H1 (cell line): ENCODE data around the gene ARID3B. TPM values are rescaled to one million over a fixed set of nuclear protein-coding genes. Genes with fewer than 3 reads are reported as not detected.

Experiments used
- CTCF ChIA-PET: fragments of 300-600 bp; sonication (Branson Sonifier 250); formaldehyde crosslinking; loops from one replicate; lab custom pipeline; 2021; ENCODE audit not compliant: partially characterized antibody; lab: Charles Lee
- POLR2A ChIA-PET: fragments of 300-600 bp; sonication (Branson Sonifier 250); formaldehyde crosslinking; loops from one replicate; lab custom pipeline; 2021; ENCODE audit warnings: inconsistent platforms; ENCODE audit not compliant: partially characterized antibody; lab: Charles Lee
- DNase-seq, 2 experiments: peaks; one replicate each; pipeline versions ENCODE4 v3.0.0 to v3.0.0-alpha.2; 2010 to 2022; ENCODE audit warnings: low spot score in 2 of 2, low read depth in 1 of 2, mixed read lengths in 1 of 2
- FAIRE-seq: peaks from 2 replicates; lab custom pipeline; 2011; peaks lifted over from hg19 to GRCh38; lab: Jason Lieb, UNC
- H2AFZ ChIP-seq: 2 replicates; pipeline ENCODE4 v1.8.1; 2012; ENCODE audit warnings: low read length, inconsistent platforms
- H2AK5ac ChIP-seq: 2 replicates; pipeline ENCODE4 v1.6.1; 2013; ENCODE audit warnings: low read depth, low read length
- H2BK120ac ChIP-seq: replicated peaks from 2 replicates; pipeline ENCODE3; 2013; ENCODE audit warnings: low read depth, low read length, inconsistent platforms
- H2BK12ac ChIP-seq: 2 replicates; pipeline ENCODE4 v1.6.1; 2013; ENCODE audit warnings: low read depth, low read length
- H2BK15ac ChIP-seq: 2 replicates; pipeline ENCODE4 v1.6.1; 2013; ENCODE audit warnings: low read length
- H2BK20ac ChIP-seq: 2 replicates; pipeline ENCODE4 v1.6.1; 2013; ENCODE audit warnings: low read length
- H2BK5ac ChIP-seq: 2 replicates; pipeline ENCODE4 v1.6.1; 2013; ENCODE audit warnings: low read depth, low read length
- H3K14ac ChIP-seq: 2 replicates; pipeline ENCODE4 v1.6.1; 2013; ENCODE audit warnings: inconsistent platforms; ENCODE audit not compliant: insufficient read length
- H3K18ac ChIP-seq: 2 replicates; pipeline ENCODE4 v1.6.1; 2013; ENCODE audit warnings: low read length; ENCODE audit errors: extremely low read depth
- H3K23ac ChIP-seq: 2 replicates; pipeline ENCODE4 v1.6.1; 2013; ENCODE audit warnings: inconsistent platforms; ENCODE audit not compliant: insufficient read length
- H3K23me2 ChIP-seq: 2 replicates; pipeline ENCODE4 v1.6.1; 2013; ENCODE audit warnings: low read depth, low read length
- H3K27ac ChIP-seq: 2 replicates; pipeline ENCODE4 v1.6.1; 2011; ENCODE audit warnings: low read depth, low read length, inconsistent platforms
- H3K27me3 ChIP-seq, 4 experiments: replicated peaks in 1 of 4; 1 replicate in 1 of 4; 2 replicates in 3 of 4; pipeline versions ENCODE4 v1.6.1 to v1.8.1; 2011 to 2013; ENCODE audit warnings: low read length in 3 of 4, mild to moderate bottlenecking in 3 of 4, inconsistent platforms in 2 of 4, mixed read lengths in 2 of 4, moderate library complexity in 1 of 4; ENCODE audit not compliant: control insufficient read depth in 3 of 4, insufficient read depth in 3 of 4; ENCODE audit errors: extremely low read depth in 1 of 4
- H3K36me3 ChIP-seq, 4 experiments: 2 replicates each; pipeline versions ENCODE4 v1.6.1 to v1.8.1; 2011 to 2013; ENCODE audit warnings: mild to moderate bottlenecking in 4 of 4, low read length in 3 of 4, moderate library complexity in 2 of 4, control low read depth in 1 of 4, inconsistent platforms in 1 of 4; ENCODE audit not compliant: insufficient read depth in 4 of 4, control insufficient read depth in 2 of 4
- H3K4ac ChIP-seq: replicated peaks from 2 replicates; pipeline ENCODE3; 2013; ENCODE audit warnings: low read length, low read depth, mixed read lengths, inconsistent platforms; ENCODE audit not compliant: insufficient read length
- H3K4me1 ChIP-seq, 4 experiments: replicated peaks in 1 of 4; 1 replicate in 1 of 4; 2 replicates in 3 of 4; pipeline versions ENCODE4 v1.6.1 to v1.8.1; 2011 to 2013; ENCODE audit warnings: low read length in 3 of 4, inconsistent platforms in 2 of 4, mixed read lengths in 1 of 4; ENCODE audit not compliant: insufficient read depth in 4 of 4, control insufficient read depth in 3 of 4
- H3K4me2 ChIP-seq, 2 experiments: 2 replicates each; pipeline versions ENCODE4 v1.6.1 to v1.8.1; 2011 to 2013; ENCODE audit warnings: low read depth in 2 of 2, low read length in 2 of 2, control low read depth in 1 of 2, inconsistent platforms in 1 of 2, mild to moderate bottlenecking in 1 of 2; ENCODE audit not compliant: insufficient read depth in 1 of 2
- H3K4me3 ChIP-seq, 4 experiments: fragments of 200-600, 300-600 bp in 1 of 4; sonication (generic), shearing (Covaris generic), sonication (Bioruptor Twin) in 1 of 4; 2 replicates each; pipeline versions ENCODE4 v1.5.1 to v1.8.1; 2011 to 2016; ENCODE audit warnings: low read length in 4 of 4, low read depth in 3 of 4, control low read depth in 2 of 4, inconsistent platforms in 2 of 4, mild to moderate bottlenecking in 2 of 4, mixed read lengths in 1 of 4, moderate library complexity in 1 of 4; ENCODE audit not compliant: insufficient read depth in 2 of 4; ENCODE audit errors: extremely low read depth in 1 of 4
- H3K56ac ChIP-seq: replicated peaks from 2 replicates; pipeline ENCODE3; 2013; ENCODE audit warnings: low read depth, mild to moderate bottlenecking, mixed read lengths, low read length, inconsistent platforms; ENCODE audit not compliant: insufficient read length
- H3K79me1 ChIP-seq: 2 replicates; pipeline ENCODE4 v1.6.1; 2013; ENCODE audit warnings: low read depth, low read length, control low read depth
- H3K79me2 ChIP-seq, 2 experiments: 2 replicates each; pipeline versions ENCODE4 v1.6.1 to v1.8.1; 2012 to 2013; ENCODE audit warnings: low read length in 2 of 2, mild to moderate bottlenecking in 2 of 2, inconsistent platforms in 1 of 2; ENCODE audit not compliant: insufficient read depth in 2 of 2, control insufficient read depth in 1 of 2
- H3K9ac ChIP-seq, 4 experiments: replicated peaks in 1 of 4; 1 replicate in 1 of 4; 2 replicates in 3 of 4; pipeline versions ENCODE4 v1.6.1 to v1.8.1; 2011 to 2013; ENCODE audit warnings: low read depth in 3 of 4, low read length in 3 of 4, control low read depth in 2 of 4, mild to moderate bottlenecking in 2 of 4, moderate library complexity in 2 of 4, inconsistent platforms in 1 of 4; ENCODE audit errors: extremely low read depth in 1 of 4
- H3K9me3 ChIP-seq, 2 experiments: 2 replicates each; pipeline versions ENCODE4 v1.6.1 to v1.8.1; 2012 to 2013; ENCODE audit warnings: mild to moderate bottlenecking in 2 of 2, moderate library complexity in 2 of 2, control low read depth in 1 of 2, inconsistent platforms in 1 of 2, low read depth in 1 of 2, low read length in 1 of 2, mixed read lengths in 1 of 2; ENCODE audit not compliant: insufficient read depth in 2 of 2
- H4K20me1 ChIP-seq, 2 experiments: replicated peaks in 1 of 2; 2 replicates each; pipeline versions ENCODE3 to v1.8.1; 2011 to 2013; ENCODE audit warnings: inconsistent platforms in 2 of 2, low read length in 2 of 2, mild to moderate bottlenecking in 1 of 2; ENCODE audit not compliant: insufficient read depth in 2 of 2, control insufficient read depth in 1 of 2
- H4K5ac ChIP-seq: 2 replicates; pipeline ENCODE4 v1.6.1; 2013; ENCODE audit warnings: low read length, low read depth, mixed read lengths, inconsistent platforms; ENCODE audit not compliant: insufficient read length
- H4K8ac ChIP-seq: 2 replicates; pipeline ENCODE4 v1.8.0; 2013; ENCODE audit warnings: mild to moderate bottlenecking, moderate library complexity, low read length, inconsistent platforms; ENCODE audit not compliant: insufficient read depth; ENCODE audit errors: extremely low read depth
- H4K91ac ChIP-seq: replicated peaks from 2 replicates; pipeline ENCODE3; 2013; ENCODE audit warnings: low read length, mixed read lengths, inconsistent platforms; ENCODE audit not compliant: insufficient read length
- ASH2L ChIP-seq: fragments of 200-600, 300-600 bp; sonication (generic); IDR thresholded peaks from one replicate; pipeline ENCODE4 v1.7.1; 2017; ENCODE audit warnings: low read length
- CBX5 ChIP-seq: fragments of 300-800, 300-1000 bp; sonication (generic); IDR thresholded peaks from 2 replicates; pipeline ENCODE4 v1.7.1; 2016; ENCODE audit warnings: antibody characterized with exemption, low read length, low read depth
- CBX8 ChIP-seq: fragments of 300-800, 300-1000 bp; sonication (generic); IDR thresholded peaks from 2 replicates; pipeline ENCODE4 v1.7.1; 2016; ENCODE audit warnings: low read depth, low read length, borderline replicate concordance
- GTF2F1 ChIP-seq: IDR thresholded peaks from 2 replicates; pipeline ENCODE4 v1.6.1; 2012; ENCODE audit warnings: low read depth, low read length, improper control_type of control experiment, borderline replicate concordance
- HDAC2 ChIP-seq, 2 experiments: fragments of 300-600 bp in 1 of 2; sonication (generic) in 1 of 2; IDR thresholded peaks; 2 replicates each; pipeline ENCODE4 v1.6.1; 2011 to 2012; ENCODE audit warnings: low read depth in 2 of 2, low read length in 2 of 2, mild to moderate bottlenecking in 2 of 2, moderate library complexity in 2 of 2, borderline replicate concordance in 1 of 2, inconsistent platforms in 1 of 2
- HDAC6 ChIP-seq: IDR thresholded peaks from one replicate; pipeline ENCODE4 v1.7.1; 2012; ENCODE audit warnings: low read depth, mild to moderate bottlenecking, inconsistent platforms, low read length, moderate library complexity
- JUN ChIP-seq: IDR thresholded peaks from 2 replicates; pipeline ENCODE4 v1.6.1; 2011; ENCODE audit warnings: low read depth, mild to moderate bottlenecking, improper control_type of control experiment, low read length
- KDM4A ChIP-seq: IDR thresholded peaks from one replicate; pipeline ENCODE4 v1.7.1; 2012; ENCODE audit warnings: low read depth, mild to moderate bottlenecking, moderate library complexity, low read length, inconsistent platforms; ENCODE audit not compliant: severe bottlenecking
- PHF8 ChIP-seq: fragments of 200-600 bp; sonication (generic); conservative IDR thresholded peaks from 2 replicates; pipeline ENCODE4 v1.7.1; 2012; ENCODE audit warnings: low read depth, mild to moderate bottlenecking, inconsistent platforms, low read length, moderate library complexity
- POLR2A ChIP-seq, 2 experiments: IDR thresholded peaks; 1 replicate in 1 of 2; 2 replicates in 1 of 2; pipeline ENCODE4 v1.6.1; 2011; ENCODE audit warnings: low read depth in 2 of 2, low read length in 2 of 2, mild to moderate bottlenecking in 2 of 2; ENCODE audit errors: control extremely low read depth in 1 of 2
- POLR2AphosphoS5 ChIP-seq: IDR thresholded peaks from 2 replicates; pipeline ENCODE4 v1.6.1; 2011; ENCODE audit warnings: low read depth, low read length
- TEAD4 ChIP-seq: IDR thresholded peaks from 2 replicates; pipeline ENCODE4 v1.6.1; 2012; ENCODE audit warnings: low read depth, low read length, inconsistent platforms, mixed read lengths
- WGBS, 2 experiments: shearing (Covaris generic) in 1 of 2; methylation state at CpG; one replicate each; pipeline versions ENCODE4 v1.1.6 to v1.1.7; 2013 to 2015; ENCODE audit warnings: low lambda C conversion rate in 2 of 2, mixed read lengths in 2 of 2, inconsistent platforms in 1 of 2, low coverage in 1 of 2, missing lambda C conversion rate in 1 of 2; ENCODE audit not compliant: insufficient replicate concordance in 2 of 2, insufficient coverage in 1 of 2, insufficient read length in 1 of 2; ENCODE audit errors: extremely low coverage in 1 of 2, missing lambda C conversion rate in 1 of 2; 5-methylcytosine and 5-hydroxymethylcytosine counted together
- polyA plus RNA-seq, 7 experiments: library from polyadenylated mRNA; depleted of rRNA in 3 of 7; stranded (reverse) in 5 of 7; unstranded in 2 of 7; fragments of >200 nt in 5 of 7; fragments of 200-250 nt in 2 of 7; gene quantifications; 1 replicate in 5 of 7; 2 replicates in 1 of 7; 4 replicates in 1 of 7; pipeline versions ENCODE4 v1.2.1 to v1.2.3, GENCODE V29; 2011 to 2013; ENCODE audit warnings: missing spikeins in 2 of 7, mixed read lengths in 2 of 7
- total RNA-seq: library from RNA; stranded (reverse); fragmentation: NEBNext Ultra II Directional; extraction: Animal tissue kit (Norgen Biotek cat#: 25700); gene quantifications from 2 replicates; pipeline ENCODE4 v1.2.1, GENCODE V29; 2021
- TF ChIP-seq, protein P1 (sequence below): IDR thresholded peaks from 2 replicates; pipeline ENCODE4 v1.6.1; 2012; ENCODE audit warnings: inconsistent platforms

ARID3B gene
- total and polyA plus RNA-seq, 2 of the 8 experiments (the other 6 are each of a cell fraction or from before 2014, with no cell fraction given) = 81.0 to 115 TPM

DNA sequence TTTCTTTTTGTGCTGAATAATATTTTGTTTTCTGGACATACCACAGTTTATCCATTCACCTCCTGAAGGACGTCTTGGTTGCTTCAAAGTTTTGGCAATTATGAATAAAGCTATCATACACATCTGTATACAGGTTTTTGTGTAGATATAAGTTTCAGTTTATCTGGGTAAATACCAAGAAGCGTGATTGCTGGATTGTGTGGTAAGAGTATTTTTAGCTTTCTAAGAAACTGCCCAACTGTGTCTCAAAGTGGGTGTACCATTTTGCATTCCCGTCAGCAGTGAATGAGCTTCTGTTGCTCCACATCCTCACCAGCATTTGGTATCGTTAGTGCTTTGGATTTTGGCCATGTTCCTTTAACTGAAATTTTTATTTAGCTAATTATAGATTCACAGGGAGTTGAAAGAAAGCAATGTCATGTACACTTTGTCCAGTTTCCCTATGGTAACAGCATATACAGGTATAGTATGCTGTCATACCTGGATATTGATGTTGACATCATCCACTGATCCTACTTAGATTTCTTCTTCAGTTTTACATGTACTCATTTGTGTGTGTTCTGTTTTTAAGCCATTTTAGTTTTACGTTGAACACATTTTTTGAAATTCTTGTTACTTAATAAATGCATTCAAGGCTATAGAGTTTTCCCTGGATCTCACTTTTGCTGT, 11.9 kb downstream of the ARID3B start:
- Histone ChIP-seq H2AK5ac (no peak overlapping the region), H2BK20ac (no peak overlapping the region), H2BK5ac (no peak overlapping the region), H3K9me3 (no peaks in the 10 kb centered on the region), H4K8ac (no peak overlapping the region), H3K56ac (no peak overlapping the region), H3K23ac (no peak overlapping the region), H3K79me1 (peaks cover 11% of the 10 kb centered on the region), H3K27ac (no peak overlapping the region), H3K14ac (no peak overlapping the region), H3K4me1 (no peaks in the 10 kb centered on the region), H3K79me2 (peaks cover 12 to 84% of the 10 kb centered on the region in 2 experiments), H3K4me2 (no peak overlapping the region), H3K4ac (no peak overlapping the region), H4K5ac (no peak overlapping the region), H4K20me1 (peaks cover 10 to 23% of the 10 kb centered on the region in 2 experiments), H3K9ac (no peak overlapping the region), H3K4me3 (no peak overlapping the region), H2BK120ac (no peak overlapping the region), H3K18ac (no peak overlapping the region), H3K27me3 (no peaks in the 10 kb centered on the region), H4K91ac (no peak overlapping the region), H2AFZ (no peak overlapping the region), H3K23me2 (no peaks in the 10 kb centered on the region), H3K36me3 (peaks cover 13 to 44% (median 26%) of the 10 kb centered on the region in 4 experiments), H2BK12ac (no peak overlapping the region), H2BK15ac (no peak overlapping the region)
- DNase-seq = no peak
- 93% methylated on average over 5 of the region's 5 CpGs; no CpG with 5 or more reads in 1 of the 2 experiments for WGBS, 2 experiments
- POLR2A ChIA-PET = interaction anchor here (0.8 to 3.2 kb wide), 5 partner anchors 11 to 21 kb away, joined by 3 to 21 read pairs (median 3); partner anchors contain the start of gene ARID3B
- FAIRE-seq = no peak
- CTCF ChIA-PET = interaction anchor here (1.0 to 1.1 kb wide), 2 partner anchors 10 to 239 kb away, joined by 3 read pairs; no protein-coding TSS in a partner anchor
- no peak for TF ChIP-seq TEAD4
- no peak for TF ChIP-seq HDAC2 (IDR thresholded peaks at IDR 0.05; ENCODE audit: borderline replicate concordance in 1 of 2, low read depth in 2 of 2, low read length in 2 of 2)
- no peak for TF ChIP-seq POLR2A (IDR thresholded peaks at IDR 0.05; ENCODE audit: control extremely low read depth in 1 of 2, low read depth in 2 of 2, low read length in 2 of 2)
- TF ChIP-seq, protein P1, sequence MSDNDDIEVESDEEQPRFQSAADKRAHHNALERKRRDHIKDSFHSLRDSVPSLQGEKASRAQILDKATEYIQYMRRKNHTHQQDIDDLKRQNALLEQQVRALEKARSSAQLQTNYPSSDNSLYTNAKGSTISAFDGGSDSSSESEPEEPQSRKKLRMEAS = no peak
- no peak for TF ChIP-seq CBX8
- no peak for TF ChIP-seq CBX5
- TF ChIP-seq KDM4A = no peak
- no peak for TF ChIP-seq POLR2AphosphoS5
- TF ChIP-seq PHF8 = no peak
- TF ChIP-seq JUN = no peak
- no peak for TF ChIP-seq HDAC6
- TF ChIP-seq GTF2F1 = no peak
- no peak for TF ChIP-seq ASH2L
